ENCODE measurements around the gene ARF1. TPM values are rescaled to one million over a fixed set of nuclear protein-coding genes. Genes with fewer than 3 reads are reported as not detected.

The ARF1 gene
- total RNA-seq, 2 experiments from 2014 or later, result 318 to 322 TPM

- H3K36me3 Mint-ChIP-seq (ENCODE audit: low read depth), result no peaks in the 10 kb centered on the region
- ChIA-PET CTCF (no interaction called here), POLR2A (interaction anchor here (0.5 kb wide), 1 partner anchor 383 kb away, joined by 3 read pairs; no protein-coding TSS in a partner anchor)
- DNase-seq (no peak), ATAC-seq (ENCODE audit: poor library complexity) (no peak)
- no peak overlapping the region for H3K4me3 ChIP-seq (ENCODE audit: low read length)
- no peak overlapping the region for H3K27ac ChIP-seq (ENCODE audit: low read depth in 1 of 2, low read length in 2 of 2)
- intact Hi-C loops (cut with DNase I, micrococcal nuclease), result no loop called here
- H3K4me1 Mint-ChIP-seq (ENCODE audit: low read depth), result peaks cover 6% of the 10 kb centered on the region
- H3K27me3 ChIP-seq (ENCODE audit: control insufficient read depth in 1 of 2, insufficient read depth in 2 of 2, low read length in 2 of 2), result peaks cover 58 to 83% of the 10 kb centered on the region in 2 experiments
- peaks cover 38% of the 10 kb centered on the region for H3K27me3 Mint-ChIP-seq
- no peak for TF ChIP-seq CTCF (IDR thresholded peaks at IDR 0.05)
- peaks cover 26% of the 10 kb centered on the region for H3K4me1 ChIP-seq (ENCODE audit: insufficient read depth, low read length)
- H3K4me3 Mint-ChIP-seq, result no peak overlapping the region
- no peaks in the 10 kb centered on the region for H3K36me3 ChIP-seq (ENCODE audit: insufficient read depth, low read length)
- peaks cover 0 to 56% of the 10 kb centered on the region in 2 experiments for H3K9me3 ChIP-seq (ENCODE audit: control insufficient read depth in 1 of 2, insufficient read depth in 1 of 2, low read length in 2 of 2)
- no peak overlapping the region for H3K27ac Mint-ChIP-seq
- H3K9me3 Mint-ChIP-seq, result no peaks in the 10 kb centered on the region
These were observed 19.0 kb upstream of the ARF1 start for GRCh38 chr1:228063251-228064191.

- Mint-ChIP-seq H3K27me3 (peaks cover 34% of the 10 kb centered on the region), H3K9me3 (no peaks in the 10 kb centered on the region), H3K4me1 (ENCODE audit: low read depth) (peaks cover 6% of the 10 kb centered on the region), H3K4me3 (no peak overlapping the region), H3K27ac (no peak overlapping the region), H3K36me3 (ENCODE audit: low read depth) (no peaks in the 10 kb centered on the region)
- no peak overlapping the region for H3K27ac ChIP-seq (ENCODE audit: low read depth in 1 of 2, low read length in 2 of 2)
- ATAC-seq (ENCODE audit: poor library complexity) (no peak), DNase-seq (peak in 1 of 14 experiments; percentile 21)
- TF ChIP-seq CTCF (IDR thresholded peaks at IDR 0.05), result no peak
- no peaks in the 10 kb centered on the region for H3K36me3 ChIP-seq (ENCODE audit: insufficient read depth, low read length)
- ChIA-PET POLR2A (interaction anchor here (0.5 kb wide), 1 partner anchor 382 kb away, joined by 3 read pairs; no protein-coding TSS in a partner anchor), CTCF (no interaction called here)
- H3K4me1 ChIP-seq (ENCODE audit: insufficient read depth, low read length), result peaks cover 18% of the 10 kb centered on the region
- peaks cover 54 to 86% of the 10 kb centered on the region in 2 experiments for H3K27me3 ChIP-seq (ENCODE audit: control insufficient read depth in 1 of 2, insufficient read depth in 2 of 2, low read length in 2 of 2)
- intact Hi-C loops (cut with DNase I, micrococcal nuclease), result no loop called here
- H3K9me3 ChIP-seq (ENCODE audit: control insufficient read depth in 1 of 2, insufficient read depth in 1 of 2, low read length in 2 of 2), result peaks cover 0 to 55% of the 10 kb centered on the region in 2 experiments
- H3K4me3 ChIP-seq (ENCODE audit: low read length), result no peak overlapping the region
These were observed 18.2 kb upstream of the ARF1 start for GRCh38 chr1:228064296-228064695.

- H3K9me3 Mint-ChIP-seq, result no peaks in the 10 kb centered on the region
- peak in 1 of 14 experiments; percentile 25 for DNase-seq
- peaks cover 0 to 49% of the 10 kb centered on the region in 2 experiments for H3K9me3 ChIP-seq (ENCODE audit: control insufficient read depth in 1 of 2, insufficient read depth in 1 of 2, low read length in 2 of 2)
These were observed 17.6 kb upstream of the ARF1 start for GRCh38 chr1:228064741-228065542.

More at GRCh38 chr1:228064741-228065542, 17.6 kb upstream of the ARF1 start:
- Histone ChIP-seq H3K36me3 (ENCODE audit: insufficient read depth, low read length) (no peaks in the 10 kb centered on the region), H3K4me1 (ENCODE audit: insufficient read depth, low read length) (peaks cover 12% of the 10 kb centered on the region), H3K27ac (ENCODE audit: low read depth in 1 of 2, low read length in 2 of 2) (no peak overlapping the region), H3K4me3 (ENCODE audit: low read length) (no peak overlapping the region), H3K27me3 (ENCODE audit: control insufficient read depth in 1 of 2, insufficient read depth in 2 of 2, low read length in 2 of 2) (peaks cover 53 to 84% of the 10 kb centered on the region in 2 experiments)
- intact Hi-C loops (cut with DNase I, micrococcal nuclease), result no loop called here
- H3K27ac Mint-ChIP-seq, result no peak overlapping the region
- CTCF ChIA-PET, result no interaction called here
- POLR2A ChIA-PET, result no interaction called here
- TF ChIP-seq CTCF (IDR thresholded peaks at IDR 0.05), result no peak
- no peak overlapping the region for H3K4me3 Mint-ChIP-seq
- H3K36me3 Mint-ChIP-seq (ENCODE audit: low read depth), result no peaks in the 10 kb centered on the region
- peaks cover 34% of the 10 kb centered on the region for H3K27me3 Mint-ChIP-seq
- no peak for ATAC-seq (ENCODE audit: poor library complexity)
- peaks cover 6% of the 10 kb centered on the region for H3K4me1 Mint-ChIP-seq (ENCODE audit: low read depth)

All from CD4-positive, alpha-beta T cell (primary cell).